Measurements from ENCODE around the gene BPTF.

DNA sequence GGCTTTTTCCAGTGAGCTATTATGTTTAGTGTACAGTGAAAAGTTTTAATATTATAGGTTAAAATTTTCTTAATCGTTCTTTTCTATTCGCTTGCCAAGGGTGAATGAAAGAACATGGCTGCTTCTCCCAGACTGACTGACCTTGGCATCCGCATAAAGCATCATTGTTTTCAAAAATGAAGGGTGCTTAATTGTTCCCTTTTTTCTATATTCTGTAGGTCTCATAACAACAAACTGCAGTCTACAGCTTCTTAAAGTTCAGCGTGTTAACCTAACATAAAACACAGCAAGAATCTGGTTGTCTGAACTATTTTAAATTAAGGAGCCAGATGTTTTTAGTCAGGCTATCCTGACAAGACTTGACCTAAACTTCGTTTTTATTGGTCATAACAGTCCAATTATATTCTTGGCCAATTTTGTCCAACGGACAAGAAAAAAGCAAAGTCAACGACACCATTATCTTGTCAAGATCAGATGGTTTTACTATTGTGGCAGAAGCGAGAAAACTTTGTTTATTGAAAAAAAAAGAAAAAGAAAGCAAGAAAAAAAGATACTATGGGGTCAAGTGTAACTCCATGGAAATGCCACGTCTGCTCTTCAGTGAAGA, 156.8 kb downstream of the BPTF start:
- TF ChIP-seq EZH2phosphoT487 (IDR thresholded peaks at IDR 0.05; ENCODE audit: insufficient read depth, low read depth) (no peak), EZH2 (IDR thresholded peaks at IDR 0.05; ENCODE audit: insufficient read depth, poor library complexity, severe bottlenecking) (no peak)

Measured in GM23248 (cell line).